ENCODE measurements around the gene TMEM208. TPM values are rescaled to one million over a fixed set of nuclear protein-coding genes. Genes with fewer than 3 reads are reported as not detected.

Gene TMEM208
- total and polyA plus RNA-seq, 2 of the 13 experiments (the other 11 are each of a cell fraction or from before 2014, with no cell fraction given), result 58.8 to 72.9 TPM

DNA sequence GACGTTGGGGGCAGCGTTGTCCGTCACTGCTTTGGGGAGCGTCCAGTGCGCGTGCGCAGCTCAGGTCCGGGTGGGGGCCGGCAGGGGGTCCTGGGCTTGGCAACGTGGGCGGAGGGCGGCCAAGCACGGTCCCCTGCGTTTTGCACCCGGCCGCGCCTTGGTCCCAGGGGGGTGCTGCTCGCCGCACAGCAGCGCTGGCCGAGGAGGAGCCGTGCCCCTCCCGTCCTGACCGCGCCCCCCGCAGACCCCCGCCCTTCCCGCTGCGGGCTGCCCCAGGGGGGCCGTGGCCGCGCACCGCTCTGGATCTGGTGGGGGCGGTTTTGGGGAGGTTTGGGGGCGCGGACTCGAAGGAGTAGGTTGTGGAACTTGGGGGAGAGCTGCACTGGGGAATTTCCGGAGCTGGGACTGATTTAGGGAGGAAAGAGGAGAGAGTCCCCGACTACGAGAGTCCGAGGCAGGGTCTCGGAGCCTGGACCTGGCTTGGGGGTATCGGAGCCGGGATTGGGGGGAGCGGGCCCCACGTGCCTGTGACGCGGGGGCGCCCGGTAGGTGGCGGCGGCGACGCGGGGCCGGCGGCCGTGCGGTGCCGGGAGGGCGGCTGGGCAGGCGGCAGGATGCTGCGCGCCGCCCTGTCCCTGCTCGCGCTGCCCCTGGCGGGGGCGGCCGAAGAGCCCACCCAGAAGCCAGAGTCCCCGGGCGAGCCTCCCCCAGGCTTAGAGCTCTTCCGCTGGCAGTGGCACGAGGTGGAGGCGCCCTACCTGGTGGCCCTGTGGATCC lies 21.7 kb downstream of the TMEM208 start, which contains the start of gene SLC9A5 (continued):
- TF ChIP-seq GZF1 (CRISPR knock-in tag; IDR thresholded peaks at IDR 0.05) (no peak), ZNF24 (IDR thresholded peaks at IDR 0.05) (no peak), RFXAP (CRISPR knock-in tag; IDR thresholded peaks at IDR 0.05; ENCODE audit: borderline replicate concordance) (peak; percentile 86), ZBTB49 (CRISPR knock-in tag; IDR thresholded peaks at IDR 0.05; ENCODE audit: borderline replicate concordance) (no peak), ZNF530 (CRISPR knock-in tag; IDR thresholded peaks at IDR 0.05; ENCODE audit: low read depth) (no peak), ZNF484 (CRISPR knock-in tag; IDR thresholded peaks at IDR 0.05; ENCODE audit: borderline replicate concordance, low read depth) (no peak), ARNTL (CRISPR knock-in tag; IDR thresholded peaks at IDR 0.05) (0 out of 2 replicates have a peak, but pooled peaks have one; percentile 43), ZNF121 (CRISPR knock-in tag; IDR thresholded peaks at IDR 0.05) (no peak), ZBTB43 (CRISPR knock-in tag; conservative IDR thresholded peaks at IDR 0.05) (no peak), HOXA9 (CRISPR knock-in tag; IDR thresholded peaks at IDR 0.05; ENCODE audit: borderline replicate concordance) (no peak), RORA (CRISPR knock-in tag; IDR thresholded peaks at IDR 0.05) (no peak), GTF3A (CRISPR knock-in tag; conservative IDR thresholded peaks at IDR 0.05) (no peak), ZKSCAN8 (CRISPR knock-in tag; IDR thresholded peaks at IDR 0.05; ENCODE audit: borderline replicate concordance) (no peak), ETV5 (CRISPR knock-in tag; IDR thresholded peaks at IDR 0.05; ENCODE audit: borderline replicate concordance) (no peak), TGIF2 (CRISPR knock-in tag; IDR thresholded peaks at IDR 0.05) (no peak; the same call in 1 of the 2 replicates), YY1 (IDR thresholded peaks at IDR 0.05; ENCODE audit: insufficient read depth, insufficient replicate concordance, low read depth, low read length) (no peak), NR0B2 (CRISPR knock-in tag; IDR thresholded peaks at IDR 0.05) (peak; percentile 67), REPIN1 (CRISPR knock-in tag; IDR thresholded peaks at IDR 0.05; ENCODE audit: borderline replicate concordance, low read depth) (no peak), ZNF33B (CRISPR knock-in tag; IDR thresholded peaks at IDR 0.05) (no peak), SUZ12 (IDR thresholded peaks at IDR 0.05; ENCODE audit: low read depth, low read length) (no peak)
- TF ChIP-seq, protein P1, sequence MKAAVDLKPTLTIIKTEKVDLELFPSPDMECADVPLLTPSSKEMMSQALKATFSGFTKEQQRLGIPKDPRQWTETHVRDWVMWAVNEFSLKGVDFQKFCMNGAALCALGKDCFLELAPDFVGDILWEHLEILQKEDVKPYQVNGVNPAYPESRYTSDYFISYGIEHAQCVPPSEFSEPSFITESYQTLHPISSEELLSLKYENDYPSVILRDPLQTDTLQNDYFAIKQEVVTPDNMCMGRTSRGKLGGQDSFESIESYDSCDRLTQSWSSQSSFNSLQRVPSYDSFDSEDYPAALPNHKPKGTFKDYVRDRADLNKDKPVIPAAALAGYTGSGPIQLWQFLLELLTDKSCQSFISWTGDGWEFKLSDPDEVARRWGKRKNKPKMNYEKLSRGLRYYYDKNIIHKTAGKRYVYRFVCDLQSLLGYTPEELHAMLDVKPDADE (CRISPR knock-in tag; IDR thresholded peaks at IDR 0.05), result no peak
- TF ChIP-seq, protein P2, sequence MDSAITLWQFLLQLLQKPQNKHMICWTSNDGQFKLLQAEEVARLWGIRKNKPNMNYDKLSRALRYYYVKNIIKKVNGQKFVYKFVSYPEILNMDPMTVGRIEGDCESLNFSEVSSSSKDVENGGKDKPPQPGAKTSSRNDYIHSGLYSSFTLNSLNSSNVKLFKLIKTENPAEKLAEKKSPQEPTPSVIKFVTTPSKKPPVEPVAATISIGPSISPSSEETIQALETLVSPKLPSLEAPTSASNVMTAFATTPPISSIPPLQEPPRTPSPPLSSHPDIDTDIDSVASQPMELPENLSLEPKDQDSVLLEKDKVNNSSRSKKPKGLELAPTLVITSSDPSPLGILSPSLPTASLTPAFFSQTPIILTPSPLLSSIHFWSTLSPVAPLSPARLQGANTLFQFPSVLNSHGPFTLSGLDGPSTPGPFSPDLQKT (CRISPR knock-in tag; IDR thresholded peaks at IDR 0.05; ENCODE audit: borderline replicate concordance), result no peak

Measured in HepG2 (cell line).